ENCODE results near the gene SOX5. TPM values are rescaled to one million over a fixed set of nuclear protein-coding genes. Genes with fewer than 3 reads are reported as not detected.

The SOX5 gene
- total RNA-seq, 1 donor from 2014 or later = 0.17 TPM

- no peak for DNase-seq (ENCODE audit: low read depth)
- H3K4me3 ChIP-seq (ENCODE audit: low read depth, low read length) = no peak overlapping the region
- no peak for TF ChIP-seq CTCF (conservative IDR thresholded peaks at IDR 0.05; ENCODE audit: low read depth, low read length)
These were observed 352.9 kb downstream of the SOX5 start for GRCh38 chr12:23596568-23596967.

GRCh38 chr12:23587833-23588559 is 361.5 kb downstream of the SOX5 start:
- no peak overlapping the region for H3K4me3 ChIP-seq (ENCODE audit: low read depth, low read length)
- no peak for DNase-seq (ENCODE audit: low read depth)
- TF ChIP-seq CTCF (conservative IDR thresholded peaks at IDR 0.05; ENCODE audit: low read depth, low read length) = no peak

- H3K4me3 ChIP-seq (ENCODE audit: low read depth, low read length) = no peak overlapping the region
- DNase-seq (ENCODE audit: low read depth) = no peak
- TF ChIP-seq CTCF (conservative IDR thresholded peaks at IDR 0.05; ENCODE audit: low read depth, low read length) = no peak
These were observed 363.7 kb downstream of the SOX5 start for GRCh38 chr12:23585782-23586163.

- no peak for DNase-seq (ENCODE audit: low read depth)
- TF ChIP-seq CTCF (conservative IDR thresholded peaks at IDR 0.05; ENCODE audit: low read depth, low read length) = no peak
- H3K4me3 ChIP-seq (ENCODE audit: low read depth, low read length) = no peak overlapping the region
These were observed 364.2 kb downstream of the SOX5 start for GRCh38 chr12:23585156-23585781.

- TF ChIP-seq CTCF (conservative IDR thresholded peaks at IDR 0.05; ENCODE audit: low read depth, low read length) = no peak
- H3K4me3 ChIP-seq (ENCODE audit: low read depth, low read length) = no peak overlapping the region
- no peak for DNase-seq (ENCODE audit: low read depth)
These were observed 367.6 kb downstream of the SOX5 start for GRCh38 chr12:23581913-23582312.

- no peak for TF ChIP-seq CTCF (conservative IDR thresholded peaks at IDR 0.05; ENCODE audit: low read depth, low read length)
- no peak for DNase-seq (ENCODE audit: low read depth)
- H3K4me3 ChIP-seq (ENCODE audit: low read depth, low read length) = no peak overlapping the region
These were observed 370.2 kb downstream of the SOX5 start for GRCh38 chr12:23579257-23579656.

- no peak for DNase-seq (ENCODE audit: low read depth)
- H3K4me3 ChIP-seq (ENCODE audit: low read depth, low read length) = no peak overlapping the region
- TF ChIP-seq CTCF (conservative IDR thresholded peaks at IDR 0.05; ENCODE audit: low read depth, low read length) = no peak
These were observed 373.1 kb downstream of the SOX5 start for GRCh38 chr12:23576372-23576771.
